ENCODE measurements around the gene SGTA. TPM values are rescaled to one million over a fixed set of nuclear protein-coding genes. Genes with fewer than 3 reads are reported as not detected.
A peak's percentile ranks its signal among the peaks of the same experiment; 100 is the strongest.

Gene SGTA
- total RNA-seq, 2 experiments from 2014 or later: 53.0 to 62.2 TPM

- Mint-ChIP-seq H3K36me3 (ENCODE audit: low read depth) (peaks cover 21% of the 10 kb centered on the region), H3K9me3 (ENCODE audit: low read depth) (no peaks in the 10 kb centered on the region), H3K27me3 (no peaks in the 10 kb centered on the region), H3K4me1 (peaks cover 13% of the 10 kb centered on the region), H3K27ac (no peak overlapping the region), H3K4me3 (no peak overlapping the region)
- ChIA-PET POLR2A (no interaction called here), CTCF (no interaction called here)
- intact Hi-C loops (cut with DNase I, micrococcal nuclease): no loop called here
- DNase-seq (no peak), ATAC-seq (no peak)
These were observed 28.2 kb downstream of the SGTA start for GRCh38 chr19:2754659-2755447.

- ATAC-seq (no peak), DNase-seq (no peak)
- peaks cover 13% of the 10 kb centered on the region for H3K36me3 Mint-ChIP-seq (ENCODE audit: low read depth)
- H3K4me1 Mint-ChIP-seq: peaks cover 9% of the 10 kb centered on the region
- H3K4me3 Mint-ChIP-seq: no peak overlapping the region
- H3K27ac Mint-ChIP-seq: no peak overlapping the region
- intact Hi-C loops (cut with DNase I, micrococcal nuclease): no loop called here
- no peaks in the 10 kb centered on the region for H3K9me3 Mint-ChIP-seq (ENCODE audit: low read depth)
- ChIA-PET POLR2A (no interaction called here), CTCF (interaction anchor here (1.1 to 2.7 kb wide), 2 partner anchors 103 to 111 kb away, joined by 4 to 12 read pairs; no protein-coding TSS in a partner anchor)
- H3K27me3 Mint-ChIP-seq: no peaks in the 10 kb centered on the region
These were observed 31.6 kb downstream of the SGTA start for GRCh38 chr19:2751438-2751830.

- H3K27me3 Mint-ChIP-seq: no peaks in the 10 kb centered on the region
- ChIA-PET CTCF (interaction anchor here (0.9 to 3.6 kb wide), 5 partner anchors 9 to 107 kb away, joined by 3 to 39 read pairs (median 4); no protein-coding TSS in a partner anchor), POLR2A (no interaction called here)
- intact Hi-C loops (cut with DNase I, micrococcal nuclease): no loop called here
- no peak overlapping the region for H3K4me3 Mint-ChIP-seq
- peaks cover 13% of the 10 kb centered on the region for H3K36me3 Mint-ChIP-seq (ENCODE audit: low read depth)
- H3K9me3 Mint-ChIP-seq (ENCODE audit: low read depth): no peaks in the 10 kb centered on the region
- DNase-seq (no peak), ATAC-seq (no peak)
- peaks cover 9% of the 10 kb centered on the region for H3K4me1 Mint-ChIP-seq
- no peak overlapping the region for H3K27ac Mint-ChIP-seq
These were observed 32.1 kb downstream of the SGTA start for GRCh38 chr19:2750808-2751437.

GRCh38 chr19:2747349-2747748 lies 35.7 kb downstream of the SGTA start:
- ATAC-seq (no peak), DNase-seq (no peak)
- Mint-ChIP-seq H3K4me1 (no peaks in the 10 kb centered on the region), H3K27me3 (peaks cover 8% of the 10 kb centered on the region), H3K36me3 (ENCODE audit: low read depth) (no peaks in the 10 kb centered on the region), H3K9me3 (ENCODE audit: low read depth) (no peaks in the 10 kb centered on the region), H3K4me3 (no peak overlapping the region), H3K27ac (no peak overlapping the region)
- ChIA-PET POLR2A (no interaction called here), CTCF (interaction anchor here (3.6 kb wide), 1 partner anchor 99 kb away, joined by 39 read pairs; no protein-coding TSS in a partner anchor)
- intact Hi-C loops (cut with DNase I, micrococcal nuclease): loop anchor here in 1 of 2 experiments (5.0 kb wide), 1 partner anchor 85 kb away; no protein-coding TSS in a partner anchor

- intact Hi-C loops (cut with DNase I, micrococcal nuclease): no loop called here
- CTCF ChIA-PET: interaction anchor here (0.6 kb wide), 1 partner anchor 123 kb away, joined by 3 read pairs; no protein-coding TSS in a partner anchor
- Mint-ChIP-seq H3K36me3 (ENCODE audit: low read depth) (no peaks in the 10 kb centered on the region), H3K27me3 (peaks cover 10% of the 10 kb centered on the region), H3K27ac (no peak overlapping the region), H3K4me3 (no peak overlapping the region), H3K4me1 (peaks cover 6% of the 10 kb centered on the region), H3K9me3 (ENCODE audit: low read depth) (no peaks in the 10 kb centered on the region)
- ATAC-seq: no peak
- no peak for DNase-seq
- POLR2A ChIA-PET: no interaction called here
These were observed 39.0 kb downstream of the SGTA start for GRCh38 chr19:2744113-2744512.

GRCh38 chr19:2743099-2743498 lies 40.0 kb downstream of the SGTA start:
- peaks cover 3% of the 10 kb centered on the region for H3K36me3 Mint-ChIP-seq (ENCODE audit: low read depth)
- no peak overlapping the region for H3K27ac Mint-ChIP-seq
- ATAC-seq (no peak), DNase-seq (no peak)
- H3K9me3 Mint-ChIP-seq (ENCODE audit: low read depth): no peaks in the 10 kb centered on the region
- intact Hi-C loops (cut with DNase I, micrococcal nuclease): no loop called here
- H3K4me3 Mint-ChIP-seq: no peak overlapping the region
- CTCF ChIA-PET: interaction anchor here (0.6 to 0.7 kb wide), 2 partner anchors 95 to 1174 kb away, joined by 3 read pairs; no protein-coding TSS in a partner anchor
- peaks cover 14% of the 10 kb centered on the region for H3K4me1 Mint-ChIP-seq
- H3K27me3 Mint-ChIP-seq: peaks cover 10% of the 10 kb centered on the region
- POLR2A ChIA-PET: no interaction called here

- ChIA-PET CTCF (interaction anchor here (0.9 to 2.2 kb wide), 3 partner anchors 9 to 210 kb away, joined by 5 to 18 read pairs (median 9); no protein-coding TSS in a partner anchor), POLR2A (no interaction called here)
- Mint-ChIP-seq H3K4me1 (peaks cover 14% of the 10 kb centered on the region), H3K36me3 (ENCODE audit: low read depth) (peaks cover 20% of the 10 kb centered on the region), H3K27me3 (peaks cover 8% of the 10 kb centered on the region), H3K4me3 (peak overlapping the region; percentile 95), H3K27ac (no peak overlapping the region), H3K9me3 (ENCODE audit: low read depth) (no peaks in the 10 kb centered on the region)
- intact Hi-C loops (cut with DNase I, micrococcal nuclease): loop anchor here in 1 of 2 experiments (1.0 kb wide), 9 partner anchors 38 to 644 kb away; partner anchors contain the start of genes GNG7, IZUMO4, MOB3A and NCLN
- ATAC-seq (no peak), DNase-seq (no peak)
These were observed 42.8 kb downstream of the SGTA start for GRCh38 chr19:2740314-2740656.

- ChIA-PET POLR2A (interaction anchor here (0.7 kb wide), 1 partner anchor 263 kb away, joined by 5 read pairs; no protein-coding TSS in a partner anchor), CTCF (interaction anchor here (0.9 to 2.2 kb wide), 3 partner anchors 9 to 211 kb away, joined by 5 to 18 read pairs (median 9); no protein-coding TSS in a partner anchor)
- H3K9me3 Mint-ChIP-seq (ENCODE audit: low read depth): no peaks in the 10 kb centered on the region
- DNase-seq (peak; percentile 99), ATAC-seq (peak; percentile 100)
- H3K36me3 Mint-ChIP-seq (ENCODE audit: low read depth): peaks cover 23% of the 10 kb centered on the region
- intact Hi-C loops (cut with DNase I, micrococcal nuclease): loop anchor here in 1 of 2 experiments (1.0 to 5.0 kb wide), 10 partner anchors 37 to 643 kb away; partner anchors contain the start of genes GNG7, IZUMO4, MOB3A and NCLN
- peaks cover 14% of the 10 kb centered on the region for H3K4me1 Mint-ChIP-seq
- H3K27ac Mint-ChIP-seq: peak within 1 kb of the TSS; percentile 70
- H3K4me3 Mint-ChIP-seq: peak within 1 kb of the TSS; percentile 95
- peaks cover 8% of the 10 kb centered on the region for H3K27me3 Mint-ChIP-seq
These were observed 43.3 kb downstream of the SGTA start, which contains the start of gene SLC39A3 for GRCh38 chr19:2739602-2740313. Gene SLC39A3, minus strand, starts transcription at chr19:2740017. Its CDS starts 2,760 bp downstream, at chr19:2737257.

- H3K27ac Mint-ChIP-seq: no peak overlapping the region
- CTCF ChIA-PET: interaction anchor here (0.6 to 0.8 kb wide), 3 partner anchors 11 to 97 kb away, joined by 3 to 5 read pairs (median 3); no protein-coding TSS in a partner anchor
- H3K27me3 Mint-ChIP-seq: peaks cover 1% of the 10 kb centered on the region
- ATAC-seq (no peak), DNase-seq (no peak)
- peaks cover 14% of the 10 kb centered on the region for H3K4me1 Mint-ChIP-seq
- H3K4me3 Mint-ChIP-seq: no peak overlapping the region
- intact Hi-C loops (cut with DNase I, micrococcal nuclease): loop anchor here in 1 of 2 experiments (5.0 kb wide), 1 partner anchor 499 kb away; the partner anchor contains the start of genes PLEKHJ1 and SF3A2
- no peaks in the 10 kb centered on the region for H3K9me3 Mint-ChIP-seq (ENCODE audit: low read depth)
- POLR2A ChIA-PET: no interaction called here
- peaks cover 27% of the 10 kb centered on the region for H3K36me3 Mint-ChIP-seq (ENCODE audit: low read depth)
These were observed 46.4 kb downstream of the SGTA start for GRCh38 chr19:2736550-2737190.

- Mint-ChIP-seq H3K27ac (no peak overlapping the region), H3K27me3 (peaks cover 1% of the 10 kb centered on the region), H3K36me3 (ENCODE audit: low read depth) (peaks cover 27% of the 10 kb centered on the region), H3K9me3 (ENCODE audit: low read depth) (no peaks in the 10 kb centered on the region), H3K4me1 (peaks cover 14% of the 10 kb centered on the region), H3K4me3 (no peak overlapping the region)
- ATAC-seq (no peak), DNase-seq (no peak)
- POLR2A ChIA-PET: interaction anchor here (0.6 kb wide), 2 partner anchors 87 to 158 kb away, joined by 5 to 10 read pairs; no protein-coding TSS in a partner anchor
- intact Hi-C loops (cut with DNase I, micrococcal nuclease): loop anchor here in 1 of 2 experiments (5.0 kb wide), 1 partner anchor 498 kb away; the partner anchor contains the start of genes PLEKHJ1 and SF3A2
- CTCF ChIA-PET: interaction anchor here (1.2 to 1.9 kb wide), 2 partner anchors 45 to 87 kb away, joined by 3 to 4 read pairs; no protein-coding TSS in a partner anchor
These were observed 47.7 kb downstream of the SGTA start for GRCh38 chr19:2735374-2735773.

All from activated CD4-positive, alpha-beta T cell treated with anti-CD3 and anti-CD28 coated beads for 36 hours (primary cell).